GM21737 (cell line): ENCODE data around the gene TARS2.
A peak's percentile ranks its signal among the peaks of the same experiment; 100 is the strongest.

Source experiments
- ATAC-seq: cut with Tn5 transposase; IDR thresholded peaks from one replicate; pipeline ENCODE4 v1.9.1; 2021; ENCODE audit warnings: mild to moderate bottlenecking, moderate library complexity; ENCODE audit not compliant: unreplicated experiment

TARS2 gene

DNA sequence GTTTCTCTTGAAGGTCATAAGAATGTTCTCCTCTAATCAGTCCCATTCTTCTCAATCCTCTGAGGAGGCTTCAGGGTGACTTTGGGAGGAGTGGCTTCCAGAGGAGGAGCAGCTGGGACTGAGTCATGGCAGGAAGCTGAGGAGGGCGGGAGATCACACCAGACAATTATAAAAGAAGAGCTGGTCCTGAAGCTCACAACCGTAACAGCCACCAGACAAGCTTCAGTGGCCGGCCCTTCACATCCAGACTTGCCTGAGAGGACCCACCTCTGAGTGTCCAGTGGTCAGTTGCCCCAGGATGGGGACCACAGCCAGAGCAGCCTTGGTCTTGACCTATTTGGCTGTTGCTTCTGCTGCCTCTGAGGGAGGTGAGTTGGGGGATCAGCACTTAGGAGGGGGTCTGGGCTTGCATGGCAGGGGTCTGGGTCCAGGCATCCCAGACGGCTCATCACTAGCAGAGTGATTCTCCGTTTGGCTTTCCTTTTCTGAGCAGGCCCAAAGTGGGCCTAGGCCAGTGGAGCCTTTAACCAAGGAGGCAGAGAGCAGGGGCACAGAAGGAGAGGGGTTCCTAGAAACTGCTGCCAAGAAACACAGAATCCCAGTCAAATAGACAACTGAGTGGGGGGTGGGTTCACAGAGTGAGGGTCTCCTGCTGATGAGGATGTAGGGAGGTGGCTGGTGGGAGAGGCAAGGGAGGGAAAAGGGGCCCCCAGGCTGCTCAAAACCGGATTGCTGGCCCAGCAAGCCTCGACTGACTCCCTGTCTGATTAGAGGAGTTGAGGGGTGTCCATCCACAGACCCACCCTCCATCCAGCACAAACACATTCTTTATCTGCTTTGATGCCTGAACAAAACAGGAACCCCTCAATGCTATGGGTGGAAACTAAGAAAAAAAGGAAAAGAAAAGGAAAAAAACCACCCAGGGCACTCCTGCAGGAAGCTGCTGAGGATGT lies 21.0 kb downstream of the TARS2 start, which contains the start of gene ECM1:
TSS of gene ECM1 (plus strand) at position 198 of the 953 bp plus-strand sequence. CDS start at position 299, 101 bp downstream.
- no peak for ATAC-seq

DNA sequence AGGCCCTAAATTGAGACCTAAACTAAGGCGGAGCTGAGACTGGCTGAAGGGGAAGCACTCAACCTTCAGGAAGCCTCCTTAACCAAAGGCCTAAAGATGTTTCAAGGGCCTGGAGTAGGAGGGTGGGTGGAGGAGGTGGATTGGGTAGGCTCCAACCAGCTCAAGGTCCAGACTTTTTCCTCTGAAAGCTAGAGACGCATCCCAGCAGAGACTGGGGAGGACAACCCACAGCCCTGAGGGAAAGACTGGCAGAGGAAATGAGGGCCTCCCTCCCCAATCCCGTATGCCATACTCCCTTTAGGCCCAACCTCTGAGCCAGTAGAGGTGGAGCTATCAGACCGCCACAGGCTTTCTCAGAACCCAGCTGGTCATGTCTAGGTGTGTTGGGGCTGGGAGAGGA lies 21.8 kb downstream of the TARS2 start:
- no peak for ATAC-seq

DNA sequence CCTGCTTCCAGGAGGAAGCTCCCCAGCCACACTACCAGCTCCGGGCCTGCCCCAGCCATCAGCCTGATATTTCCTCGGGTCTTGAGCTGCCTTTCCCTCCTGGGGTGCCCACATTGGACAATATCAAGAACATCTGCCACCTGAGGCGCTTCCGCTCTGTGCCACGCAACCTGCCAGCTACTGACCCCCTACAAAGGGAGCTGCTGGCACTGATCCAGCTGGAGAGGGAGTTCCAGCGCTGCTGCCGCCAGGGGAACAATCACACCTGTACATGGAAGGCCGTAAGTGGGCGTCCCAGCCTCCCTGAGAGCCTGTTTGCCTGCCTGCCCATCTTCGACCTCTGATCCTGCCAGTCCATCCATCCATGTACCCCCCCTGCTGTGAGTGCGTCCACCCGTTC lies 24.3 kb downstream of the TARS2 start:
- ATAC-seq = no peak

DNA sequence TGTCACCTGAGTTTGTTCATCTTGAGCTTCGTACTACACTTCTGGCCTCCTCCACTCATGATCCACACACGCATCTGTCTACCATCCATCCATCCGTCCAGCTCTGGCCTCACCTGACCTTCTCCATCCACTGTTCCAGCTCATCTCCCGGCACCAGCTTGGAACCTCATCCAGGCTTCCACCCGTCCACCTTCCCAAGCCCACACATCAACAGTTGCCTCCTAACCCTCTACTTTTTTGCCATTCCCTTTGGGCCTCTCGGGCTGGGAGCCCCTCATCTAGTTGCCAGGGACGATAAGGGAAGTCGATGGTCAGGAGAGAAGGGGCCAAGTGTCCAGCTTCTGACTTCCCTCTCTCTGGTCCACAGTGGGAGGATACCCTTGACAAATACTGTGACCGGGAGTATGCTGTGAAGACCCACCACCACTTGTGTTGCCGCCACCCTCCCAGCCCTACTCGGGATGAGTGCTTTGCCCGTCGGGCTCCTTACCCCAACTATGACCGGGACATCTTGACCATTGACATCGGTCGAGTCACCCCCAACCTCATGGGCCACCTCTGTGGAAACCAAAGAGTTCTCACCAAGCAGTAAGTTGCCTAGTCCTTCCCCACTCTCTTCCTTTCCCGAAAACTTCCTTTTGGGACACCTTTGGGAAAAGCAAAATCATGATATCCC lies 24.9 kb downstream of the TARS2 start:
- ATAC-seq = no peak

- no peak for ATAC-seq
These were observed 25.6 kb downstream of the TARS2 start for GRCh38 chr1:150512846-150513245.

- ATAC-seq = no peak
These were observed 26.2 kb downstream of the TARS2 start for GRCh38 chr1:150513351-150513791.

DNA sequence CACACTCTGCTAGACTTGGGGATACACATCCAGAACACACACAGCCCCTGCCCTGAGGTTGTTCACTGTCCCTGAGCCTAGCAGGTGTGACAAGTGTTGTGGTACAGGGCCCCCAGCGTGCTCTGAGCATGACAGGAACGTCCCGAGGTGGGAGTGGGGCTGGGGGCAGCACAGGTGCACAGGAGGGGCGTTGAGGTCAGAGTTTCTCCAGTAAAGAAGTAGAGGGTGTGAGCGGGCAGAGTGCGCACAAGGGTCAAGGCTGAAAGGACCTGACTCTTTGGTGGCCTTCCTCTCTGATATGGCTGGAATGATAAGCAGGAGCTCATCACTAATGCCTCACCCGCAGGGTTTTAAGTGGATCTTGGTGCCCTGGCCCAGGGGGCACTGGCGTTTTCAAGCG lies 27.0 kb downstream of the TARS2 start:
- no peak for ATAC-seq

GRCh38 chr1:150514913-150515327 lies 27.7 kb downstream of the TARS2 start:
- peak; percentile 2 for ATAC-seq

GRCh38 chr1:150515328-150516049 lies 28.3 kb downstream of the TARS2 start, which contains the start of gene FALEC:
Gene FALEC, plus strand, starts transcription at chr1:150515752.
- ATAC-seq = peak; percentile 95

DNA sequence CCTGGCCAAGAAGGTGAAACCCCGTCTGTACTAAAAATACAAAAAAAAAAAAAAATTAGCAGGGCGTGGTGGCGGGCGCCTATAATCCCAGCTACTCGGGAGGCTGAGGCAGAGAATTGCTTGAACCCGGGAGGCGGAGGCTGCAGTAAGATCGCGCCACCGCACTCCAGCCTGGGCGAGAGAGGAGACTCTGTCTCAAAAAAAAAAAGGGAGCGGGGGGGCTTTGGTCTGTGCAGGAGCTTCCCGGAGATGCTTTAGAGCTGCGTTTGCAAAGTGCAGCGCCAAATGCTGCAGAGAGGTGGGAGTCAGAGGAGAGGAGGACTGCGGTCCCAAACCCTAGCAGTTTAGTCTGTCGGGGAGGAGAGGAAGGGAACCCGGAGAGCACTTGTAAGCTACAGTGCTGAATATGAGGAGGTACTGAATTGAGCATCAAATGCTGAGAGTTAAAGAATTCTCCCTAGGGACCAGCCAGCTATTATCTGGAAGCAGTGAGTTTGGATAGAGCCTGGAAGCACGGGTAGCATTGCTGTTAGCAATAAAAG lies 28.9 kb downstream of the TARS2 start:
- ATAC-seq = no peak

DNA sequence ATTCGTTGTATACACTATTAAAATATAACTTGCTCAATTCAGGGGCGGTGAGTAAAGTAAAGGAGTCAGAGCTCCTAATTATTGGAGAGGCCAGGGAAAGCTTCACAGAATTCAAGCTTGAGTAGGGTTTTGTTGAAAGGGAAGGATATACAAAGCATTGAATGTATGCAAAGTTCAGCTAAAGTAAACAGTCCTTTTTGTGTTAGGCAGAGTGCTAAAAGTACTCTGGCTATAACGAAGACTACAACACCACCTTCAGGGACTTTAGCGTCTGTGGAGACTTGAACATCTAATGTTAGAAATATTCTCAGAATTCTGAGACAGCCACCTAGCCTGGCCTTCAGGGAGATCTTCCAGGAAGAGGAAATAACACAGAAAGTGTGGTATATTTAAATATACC lies 29.4 kb downstream of the TARS2 start:
- no peak for ATAC-seq

- ATAC-seq = no peak
These were observed 34.2 kb downstream of the TARS2 start for GRCh38 chr1:150521196-150521968.

- no peak for ATAC-seq
These were observed 38.1 kb downstream of the TARS2 start for GRCh38 chr1:150525348-150525747.

GRCh38 chr1:150528196-150528595 lies 41.0 kb downstream of the TARS2 start:
- no peak for ATAC-seq

- no peak for ATAC-seq
These were observed 41.8 kb downstream of the TARS2 start for GRCh38 chr1:150529017-150529416.

GRCh38 chr1:150530491-150531159 lies 43.4 kb downstream of the TARS2 start:
- ATAC-seq = no peak

- ATAC-seq = no peak
These were observed 45.6 kb downstream of the TARS2 start for GRCh38 chr1:150532860-150533259.

- ATAC-seq = no peak
These were observed 46.8 kb downstream of the TARS2 start for GRCh38 chr1:150534002-150534401.

DNA sequence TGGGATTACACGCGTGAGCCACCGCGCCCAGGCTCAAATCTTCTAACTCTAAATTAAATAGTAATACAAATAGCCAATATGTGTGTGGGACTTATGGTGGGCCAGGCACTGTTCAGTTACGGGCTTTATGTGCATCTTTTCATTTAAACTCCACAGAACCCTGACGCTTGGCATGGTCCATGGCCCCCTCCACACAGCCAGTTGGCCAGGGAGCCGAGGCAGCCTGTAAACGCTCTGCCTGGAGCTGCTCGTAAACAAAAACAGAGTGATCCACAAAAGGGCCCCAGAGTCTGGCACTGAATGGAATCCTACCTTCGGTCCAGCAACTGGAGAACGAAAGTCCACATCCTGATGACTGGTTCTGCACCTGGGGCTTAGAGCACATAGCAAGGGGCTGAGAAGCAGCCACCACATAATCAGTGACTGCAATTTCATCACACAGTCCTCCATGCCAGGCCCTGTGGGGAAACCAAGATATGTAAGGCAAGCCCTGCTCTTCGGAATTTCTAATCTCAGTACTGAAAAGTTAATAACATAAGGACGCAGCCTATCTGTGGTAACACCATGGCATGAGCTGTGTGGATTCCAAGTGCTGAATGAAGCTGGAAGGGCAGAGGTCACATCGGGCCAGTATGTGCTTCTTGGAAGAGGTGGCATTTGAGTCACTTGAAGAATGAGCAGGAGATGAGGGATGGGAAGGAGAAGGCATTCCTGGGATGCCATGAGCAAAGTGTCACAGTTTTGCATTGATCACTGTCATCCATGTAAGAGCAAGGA lies 48.5 kb downstream of the TARS2 start:
- no peak for ATAC-seq
